Cardiac muscle cell (in vitro differentiated cells and primary cell): ENCODE measurements around the gene CCDC12. TPM values are rescaled to one million over a fixed set of nuclear protein-coding genes. Genes with fewer than 3 reads are reported as not detected.

Experiments
- DNase-seq, 2 donors: peaks; one replicate each; pipeline versions ENCODE4 v3.0.0 to v3.0.0-alpha.2; 2010 to 2017; ENCODE audit warnings: low read depth in 1 of 2, low spot score in 1 of 2
- H3K27ac ChIP-seq: fragments of 200-600 bp; sonication (generic); 2 replicates; pipeline ENCODE4 v1.5.1; 2016
- H3K27me3 ChIP-seq: fragments of 200-600 bp; sonication (generic); 2 replicates; pipeline ENCODE4 v1.6.0; 2016; ENCODE audit warnings: control low read depth
- H3K36me3 ChIP-seq: fragments of 200-600 bp; sonication (generic); 2 replicates; pipeline ENCODE4 v1.5.1; 2016; ENCODE audit warnings: control low read depth
- H3K4me1 ChIP-seq: fragments of 200-600 bp; sonication (generic); 2 replicates; pipeline ENCODE4 v1.8.1; 2017; ENCODE audit warnings: low read depth, mild to moderate bottlenecking, mixed run types
- H3K4me3 ChIP-seq: fragments of 200-600 bp; sonication (generic); 2 replicates; pipeline ENCODE4 v1.5.1; 2016; ENCODE audit warnings: mild to moderate bottlenecking
- H3K9me3 ChIP-seq: fragments of 200-600 bp; sonication (generic); 2 replicates; pipeline ENCODE4 v1.5.1; 2017; ENCODE audit warnings: low read depth, mild to moderate bottlenecking, control low read depth
- polyA plus RNA-seq: library from polyadenylated mRNA; unstranded; fragments of >200 nt; fragmentation: Nextera tagmentation; extraction: Ambion mirVana; gene quantifications from 2 replicates; pipeline ENCODE4 v1.2.1, GENCODE V29; 2016
- total RNA-seq: library from RNA; depleted of rRNA; stranded (reverse); fragments of >200 nt; gene quantifications from 2 replicates; pipeline ENCODE4 v1.2.3, GENCODE V29; 2016
- TF ChIP-seq, protein P1 (sequence below): IDR thresholded peaks from 2 replicates; pipeline ENCODE4 v1.5.1; 2012; ENCODE audit warnings: low read depth, mild to moderate bottlenecking, low read length

The CCDC12 gene
- total and polyA plus RNA-seq, 2 experiments from 2014 or later: 53.8 to 73.1 TPM

DNA sequence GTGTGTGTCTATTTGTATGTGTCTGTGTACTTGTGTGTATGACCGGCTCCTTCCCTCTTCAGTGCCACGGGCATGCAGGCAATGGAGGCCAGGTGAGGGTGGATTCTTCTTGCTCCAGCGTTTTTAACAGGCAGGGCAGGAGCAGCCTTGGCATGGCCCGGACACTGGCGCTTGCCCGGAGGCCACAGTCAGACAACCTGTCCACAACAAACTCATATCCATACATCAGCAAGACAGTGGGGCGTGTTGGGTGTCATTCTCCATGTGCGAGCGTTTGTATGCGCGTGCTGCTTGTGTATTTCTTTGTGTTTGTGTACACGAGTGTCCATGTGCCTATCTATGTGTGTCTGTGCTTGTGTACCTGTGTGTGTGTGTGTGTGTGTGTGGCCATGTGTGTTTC is 69.3 kb downstream of the CCDC12 start:
- no peaks in the 10 kb centered on the region for H3K36me3 ChIP-seq
- TF ChIP-seq, protein P1, sequence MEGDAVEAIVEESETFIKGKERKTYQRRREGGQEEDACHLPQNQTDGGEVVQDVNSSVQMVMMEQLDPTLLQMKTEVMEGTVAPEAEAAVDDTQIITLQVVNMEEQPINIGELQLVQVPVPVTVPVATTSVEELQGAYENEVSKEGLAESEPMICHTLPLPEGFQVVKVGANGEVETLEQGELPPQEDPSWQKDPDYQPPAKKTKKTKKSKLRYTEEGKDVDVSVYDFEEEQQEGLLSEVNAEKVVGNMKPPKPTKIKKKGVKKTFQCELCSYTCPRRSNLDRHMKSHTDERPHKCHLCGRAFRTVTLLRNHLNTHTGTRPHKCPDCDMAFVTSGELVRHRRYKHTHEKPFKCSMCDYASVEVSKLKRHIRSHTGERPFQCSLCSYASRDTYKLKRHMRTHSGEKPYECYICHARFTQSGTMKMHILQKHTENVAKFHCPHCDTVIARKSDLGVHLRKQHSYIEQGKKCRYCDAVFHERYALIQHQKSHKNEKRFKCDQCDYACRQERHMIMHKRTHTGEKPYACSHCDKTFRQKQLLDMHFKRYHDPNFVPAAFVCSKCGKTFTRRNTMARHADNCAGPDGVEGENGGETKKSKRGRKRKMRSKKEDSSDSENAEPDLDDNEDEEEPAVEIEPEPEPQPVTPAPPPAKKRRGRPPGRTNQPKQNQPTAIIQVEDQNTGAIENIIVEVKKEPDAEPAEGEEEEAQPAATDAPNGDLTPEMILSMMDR: no peak

GRCh38 chr3:46906471-46907058 is 70.0 kb downstream of the CCDC12 start:
- no peak overlapping the region for H3K27ac ChIP-seq
- no peak overlapping the region for H3K4me3 ChIP-seq
- H3K9me3 ChIP-seq: no peaks in the 10 kb centered on the region
- H3K36me3 ChIP-seq: no peaks in the 10 kb centered on the region
- no peaks in the 10 kb centered on the region for H3K27me3 ChIP-seq
- no peak for DNase-seq
- TF ChIP-seq, protein P1: no peak
- H3K4me1 ChIP-seq: no peaks in the 10 kb centered on the region

More for the DNA sequence above, 69.3 kb downstream of the CCDC12 start:
- H3K27me3 ChIP-seq: no peaks in the 10 kb centered on the region
- no peaks in the 10 kb centered on the region for H3K9me3 ChIP-seq
- H3K27ac ChIP-seq: no peak overlapping the region
- DNase-seq: no peak
- no peaks in the 10 kb centered on the region for H3K4me1 ChIP-seq
- no peak overlapping the region for H3K4me3 ChIP-seq

DNA sequence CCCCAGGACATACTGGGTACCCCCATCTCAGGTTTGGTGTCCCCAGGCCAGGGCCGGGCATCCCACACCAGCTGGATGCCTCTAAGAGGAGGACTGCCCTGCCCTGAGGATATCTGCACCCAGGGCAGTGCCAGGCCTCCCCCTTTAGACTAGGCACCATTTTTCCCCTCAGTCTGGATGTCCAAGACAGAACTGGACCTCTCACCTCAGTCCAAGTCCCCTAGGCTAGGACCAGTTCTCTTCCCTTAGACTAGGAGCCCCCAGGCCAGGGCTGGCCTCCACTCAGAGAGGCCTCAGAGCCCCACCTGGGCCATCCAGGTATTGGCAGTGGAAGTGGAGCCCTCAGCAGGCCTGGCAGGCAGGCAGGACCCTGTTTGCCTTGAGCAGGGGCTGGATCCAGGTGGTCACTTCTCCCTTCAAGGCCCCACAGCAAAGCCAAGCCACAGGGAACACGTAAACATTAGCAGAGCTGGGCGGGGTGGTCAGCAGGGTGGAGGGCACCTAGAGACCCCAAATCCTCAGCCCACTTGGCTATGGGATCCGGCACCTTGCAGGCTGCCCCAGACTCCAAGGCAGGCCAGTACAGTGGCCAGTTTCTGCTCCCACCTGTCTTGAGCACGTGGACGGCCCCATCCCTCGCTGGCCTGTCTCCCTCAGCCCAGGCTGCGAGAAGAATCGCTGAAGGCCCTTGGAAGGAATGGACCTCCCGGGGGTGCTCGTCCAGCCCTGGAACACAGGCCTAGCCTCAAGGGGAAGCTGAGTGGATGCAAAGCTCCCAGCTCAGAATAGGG is 70.7 kb downstream of the CCDC12 start:
- no peaks in the 10 kb centered on the region for H3K36me3 ChIP-seq

GRCh38 chr3:46905213-46905560 is 71.4 kb downstream of the CCDC12 start:
- no peak for DNase-seq
- TF ChIP-seq, protein P1: no peak
- no peaks in the 10 kb centered on the region for H3K36me3 ChIP-seq
- no peaks in the 10 kb centered on the region for H3K27me3 ChIP-seq
- H3K4me3 ChIP-seq: no peak overlapping the region
- no peaks in the 10 kb centered on the region for H3K9me3 ChIP-seq
- H3K27ac ChIP-seq: no peak overlapping the region
- H3K4me1 ChIP-seq: no peaks in the 10 kb centered on the region

More for the DNA sequence above, 70.7 kb downstream of the CCDC12 start:
- no peak overlapping the region for H3K27ac ChIP-seq
- H3K4me3 ChIP-seq: no peak overlapping the region
- H3K4me1 ChIP-seq: no peaks in the 10 kb centered on the region
- H3K9me3 ChIP-seq: no peaks in the 10 kb centered on the region
- DNase-seq: no peak
- TF ChIP-seq, protein P1: no peak
- H3K27me3 ChIP-seq: no peaks in the 10 kb centered on the region

- no peak for DNase-seq
- no peak overlapping the region for H3K27ac ChIP-seq
- no peaks in the 10 kb centered on the region for H3K27me3 ChIP-seq
- H3K4me1 ChIP-seq: no peaks in the 10 kb centered on the region
- no peaks in the 10 kb centered on the region for H3K36me3 ChIP-seq
- TF ChIP-seq, protein P1: no peak
- H3K4me3 ChIP-seq: no peak overlapping the region
- no peaks in the 10 kb centered on the region for H3K9me3 ChIP-seq
Observed at GRCh38 chr3:46904303-46905212, 72.0 kb downstream of the CCDC12 start.
